GM12872 (cell line): ENCODE measurements around the gene HLA-DQB2.

Experiments
- CTCF ChIP-seq: IDR thresholded peaks from 3 replicates; pipeline ENCODE4 v1.5.1; 2011; ENCODE audit warnings: low read depth, mild to moderate bottlenecking, low read length, moderate library complexity; ENCODE audit not compliant: insufficient read depth

Gene HLA-DQB2

GRCh38 chr6:32772656-32773055 is 9.3 kb upstream of the HLA-DQB2 start:
- no peak for TF ChIP-seq CTCF

GRCh38 chr6:32764048-32764447 is 716 bp upstream of the HLA-DQB2 start:
- TF ChIP-seq CTCF, result no peak

GRCh38 chr6:32761548-32761947 is 1.8 kb downstream of the HLA-DQB2 start:
- no peak for TF ChIP-seq CTCF

- no peak for TF ChIP-seq CTCF
These were observed 2.3 kb downstream of the HLA-DQB2 start for GRCh38 chr6:32761072-32761471.

GRCh38 chr6:32759669-32760068 is 3.7 kb downstream of the HLA-DQB2 start:
- no peak for TF ChIP-seq CTCF

GRCh38 chr6:32752580-32752979 is 10.8 kb downstream of the HLA-DQB2 start:
- TF ChIP-seq CTCF, result no peak

- TF ChIP-seq CTCF, result no peak
These were observed 18.6 kb downstream of the HLA-DQB2 start for GRCh38 chr6:32744776-32745175.

- no peak for TF ChIP-seq CTCF
These were observed 21.0 kb downstream of the HLA-DQB2 start for GRCh38 chr6:32742374-32742773.
